Stomach (tissue), 9 donors: Measurements from ENCODE around the gene SMIM30. TPM values are rescaled to one million over a fixed set of nuclear protein-coding genes. Genes with fewer than 3 reads are reported as not detected.

Experiments
- DNase-seq, 2 donors: peaks; one replicate each; pipeline versions ENCODE4 v3.0.0 to v3.0.0-alpha.2; 2013 to 2019
- H3K27ac ChIP-seq, 5 donors: fragments of 200-600 bp in 4 of 5; sonication (generic) in 4 of 5; one replicate each; pipeline ENCODE4 v1.5.1; 2013 to 2019; ENCODE audit warnings: mild to moderate bottlenecking in 1 of 5, moderate library complexity in 1 of 5
- H3K27me3 ChIP-seq, 3 donors: fragments of 200-600 bp; sonication (generic); one replicate each; pipeline ENCODE4 v1.5.1; 2017 to 2019; ENCODE audit warnings: mixed run types in 1 of 3
- H3K36me3 ChIP-seq, 4 donors: fragments of 200-600 bp; sonication (generic); 1 replicate in 3 of 4; 2 replicates in 1 of 4; pipeline ENCODE4 v1.5.1; 2016 to 2019
- H3K4me1 ChIP-seq, 4 donors: fragments of 200-600 bp; sonication (generic); one replicate each; pipeline ENCODE4 v1.5.1; 2016 to 2019
- H3K4me3 ChIP-seq, 4 donors: fragments of 200-600 bp; sonication (generic) in 3 of 4; one replicate each; pipeline ENCODE4 v1.5.1; 2016 to 2019; ENCODE audit warnings: mild to moderate bottlenecking in 1 of 4
- H3K9me3 ChIP-seq, 4 donors: fragments of 200-600 bp; sonication (generic); one replicate each; pipeline ENCODE4 v1.5.1; 2016 to 2019
- CTCF ChIP-seq, 7 experiments: fragments of 450-650 bp in 4 of 7; fragments of 200-600 bp in 3 of 7; sonication (generic) in 3 of 7; IDR thresholded peaks; one replicate each; pipeline ENCODE4 v1.5.1; 2016 to 2019; ENCODE audit warnings: antibody characterized with exemption in 7 of 7, control low read depth in 2 of 7, mild to moderate bottlenecking in 1 of 7
- EP300 ChIP-seq: sonication (generic); formaldehyde crosslinking; IDR thresholded peaks from one replicate; pipeline ENCODE4 v1.6.1; 2017; ENCODE audit warnings: antibody characterized with exemption
- POLR2A ChIP-seq, 4 donors: fragments of 450-650 bp; IDR thresholded peaks; one replicate each; pipeline ENCODE4 v1.6.1; 2016; ENCODE audit warnings: antibody characterized with exemption in 4 of 4, control low read depth in 2 of 4, mild to moderate bottlenecking in 1 of 4, moderate library complexity in 1 of 4
- POLR2AphosphoS5 ChIP-seq, 3 donors: sonication (generic); formaldehyde crosslinking; IDR thresholded peaks; one replicate each; pipeline ENCODE4 v1.6.1; 2016; ENCODE audit warnings: antibody characterized with exemption in 3 of 3
- WGBS, 5 donors: extraction: QIAGEN DNeasy Blood & Tissue Kit in 3 of 5; methylation state at CpG; one replicate each; pipeline versions ENCODE4 v1.1.5 to v1.1.7; 2013 to 2018; 5-methylcytosine and 5-hydroxymethylcytosine counted together
- intact Hi-C: fragments of 100-400 bp; cut with DNase I; formaldehyde crosslinking; loops from one replicate; pipeline ENCODE4 v1.15.1; 2023; ENCODE audit warnings: low total_unique reads
- polyA plus RNA-seq, 3 donors: library from polyadenylated mRNA; stranded (reverse); fragments of 200-250 nt; gene quantifications; one replicate each; pipeline ENCODE4 v1.2.3, GENCODE V29; 2013
- total RNA-seq, 5 donors: library from RNA; depleted of rRNA; stranded (reverse); fragments of >200 nt; gene quantifications; one replicate each; pipeline versions ENCODE4 v1.1.0 to v1.2.3, GENCODE V29; 2014 to 2016
- donor health status: healthy with polysubstance abuse.
- donor health status: Bipolar disorder and iron deficiency.
- donor health status: healthy.

The SMIM30 gene
- total and polyA plus RNA-seq, 8 donors = 14.6 to 144 (median 59.7) TPM; not detected in 1

- no peak for DNase-seq
- no peaks in the 10 kb centered on the region for H3K4me1 ChIP-seq
- no peak for TF ChIP-seq CTCF (IDR thresholded peaks at IDR 0.05)
- TF ChIP-seq EP300 = no peak
- no peak for TF ChIP-seq POLR2AphosphoS5 (IDR thresholded peaks at IDR 0.05)
- TF ChIP-seq POLR2A (IDR thresholded peaks at IDR 0.05) = no peak
- no peaks in the 10 kb centered on the region for H3K9me3 ChIP-seq
- peaks cover 0 to 9% (median 0%) of the 10 kb centered on the region in 3 donors for H3K27me3 ChIP-seq
- 51 to 57% (median 54%) methylated on average over 2 of the region's 2 CpGs for WGBS, 5 donors
- no peak overlapping the region for H3K4me3 ChIP-seq
- intact Hi-C loops = no loop called here
- no peaks in the 10 kb centered on the region for H3K36me3 ChIP-seq
- H3K27ac ChIP-seq = no peak overlapping the region
Measured at GRCh38 chr7:113158756-113159155, 40.4 kb upstream of the SMIM30 start.

GRCh38 chr7:113154117-113154516, 35.8 kb upstream of the SMIM30 start:
- no peak for DNase-seq
- no peak overlapping the region for H3K27ac ChIP-seq
- peaks cover 0 to 5% (median 0%) of the 10 kb centered on the region in 3 donors for H3K27me3 ChIP-seq
- 74 to 86% (median 82%) methylated on average over 3 of the region's 3 CpGs for WGBS, 5 donors
- H3K9me3 ChIP-seq = no peaks in the 10 kb centered on the region
- H3K4me3 ChIP-seq = no peak overlapping the region
- intact Hi-C loops = no loop called here
- TF ChIP-seq POLR2AphosphoS5 (IDR thresholded peaks at IDR 0.05) (no peak), CTCF (IDR thresholded peaks at IDR 0.05) (no peak), POLR2A (IDR thresholded peaks at IDR 0.05) (no peak), EP300 (no peak)
- H3K36me3 ChIP-seq = no peaks in the 10 kb centered on the region
- no peaks in the 10 kb centered on the region for H3K4me1 ChIP-seq

- TF ChIP-seq POLR2A (IDR thresholded peaks at IDR 0.05) = no peak
- TF ChIP-seq POLR2AphosphoS5 (IDR thresholded peaks at IDR 0.05) = no peak
- TF ChIP-seq EP300 = no peak
- H3K36me3 ChIP-seq = no peaks in the 10 kb centered on the region
- no peak overlapping the region for H3K4me3 ChIP-seq
- H3K9me3 ChIP-seq = no peaks in the 10 kb centered on the region
- no peaks in the 10 kb centered on the region for H3K4me1 ChIP-seq
- WGBS, 5 donors = 10 to 30% (median 19%) methylated on average over 1 of the region's 1 CpG
- no peak for DNase-seq
- H3K27ac ChIP-seq = no peak overlapping the region
- no peaks in the 10 kb centered on the region for H3K27me3 ChIP-seq
- intact Hi-C loops = no loop called here
Measured at GRCh38 chr7:113144817-113145216, 26.5 kb upstream of the SMIM30 start.

- no peaks in the 10 kb centered on the region for H3K27me3 ChIP-seq
- H3K9me3 ChIP-seq = no peaks in the 10 kb centered on the region
- H3K27ac ChIP-seq = no peak overlapping the region
- intact Hi-C loops = no loop called here
- no peaks in the 10 kb centered on the region for H3K36me3 ChIP-seq
- 58 to 70% (median 66%) methylated on average over 2 of the region's 2 CpGs for WGBS, 5 donors
- no peak overlapping the region for H3K4me3 ChIP-seq
- H3K4me1 ChIP-seq = no peaks in the 10 kb centered on the region
- TF ChIP-seq EP300 (no peak), CTCF (IDR thresholded peaks at IDR 0.05) (no peak), POLR2AphosphoS5 (IDR thresholded peaks at IDR 0.05) (no peak)
- DNase-seq = no peak
Measured at GRCh38 chr7:113143486-113144257, 25.3 kb upstream of the SMIM30 start.
